ENCODE measurements around the gene NRIP1. TPM values are rescaled to one million over a fixed set of nuclear protein-coding genes. Genes with fewer than 3 reads are reported as not detected.

NRIP1 gene
- total and polyA plus RNA-seq, 2 of the 8 experiments (the other 6 are each of a cell fraction or from before 2014, with no cell fraction given), result 1.5 to 9.3 TPM

DNA sequence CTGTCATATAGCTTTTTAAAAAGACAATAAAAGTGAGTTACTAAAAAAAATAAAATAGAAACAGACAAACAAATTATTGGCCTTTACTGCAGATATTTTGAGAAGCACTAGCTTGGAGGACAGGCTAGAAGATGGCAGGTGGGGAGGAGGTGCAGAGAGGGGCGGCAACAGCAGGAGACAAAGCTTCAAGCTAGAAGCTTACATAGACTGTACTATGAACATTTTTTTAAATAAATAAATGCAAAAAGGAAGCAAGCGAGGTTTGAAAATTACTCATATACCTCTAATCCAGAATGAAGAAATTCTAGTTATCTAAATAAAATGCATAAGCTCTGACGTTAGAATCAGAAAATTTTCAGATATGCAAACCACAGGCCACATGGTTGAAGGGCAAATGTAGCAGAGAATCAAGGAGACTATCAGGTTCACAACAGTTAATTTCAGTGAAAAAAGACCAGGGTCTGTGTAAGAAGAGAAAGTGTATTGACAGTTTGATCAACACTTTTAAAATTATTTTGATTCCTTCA is 54.9 kb downstream of the NRIP1 start (continued):
- TF ChIP-seq, protein P1, sequence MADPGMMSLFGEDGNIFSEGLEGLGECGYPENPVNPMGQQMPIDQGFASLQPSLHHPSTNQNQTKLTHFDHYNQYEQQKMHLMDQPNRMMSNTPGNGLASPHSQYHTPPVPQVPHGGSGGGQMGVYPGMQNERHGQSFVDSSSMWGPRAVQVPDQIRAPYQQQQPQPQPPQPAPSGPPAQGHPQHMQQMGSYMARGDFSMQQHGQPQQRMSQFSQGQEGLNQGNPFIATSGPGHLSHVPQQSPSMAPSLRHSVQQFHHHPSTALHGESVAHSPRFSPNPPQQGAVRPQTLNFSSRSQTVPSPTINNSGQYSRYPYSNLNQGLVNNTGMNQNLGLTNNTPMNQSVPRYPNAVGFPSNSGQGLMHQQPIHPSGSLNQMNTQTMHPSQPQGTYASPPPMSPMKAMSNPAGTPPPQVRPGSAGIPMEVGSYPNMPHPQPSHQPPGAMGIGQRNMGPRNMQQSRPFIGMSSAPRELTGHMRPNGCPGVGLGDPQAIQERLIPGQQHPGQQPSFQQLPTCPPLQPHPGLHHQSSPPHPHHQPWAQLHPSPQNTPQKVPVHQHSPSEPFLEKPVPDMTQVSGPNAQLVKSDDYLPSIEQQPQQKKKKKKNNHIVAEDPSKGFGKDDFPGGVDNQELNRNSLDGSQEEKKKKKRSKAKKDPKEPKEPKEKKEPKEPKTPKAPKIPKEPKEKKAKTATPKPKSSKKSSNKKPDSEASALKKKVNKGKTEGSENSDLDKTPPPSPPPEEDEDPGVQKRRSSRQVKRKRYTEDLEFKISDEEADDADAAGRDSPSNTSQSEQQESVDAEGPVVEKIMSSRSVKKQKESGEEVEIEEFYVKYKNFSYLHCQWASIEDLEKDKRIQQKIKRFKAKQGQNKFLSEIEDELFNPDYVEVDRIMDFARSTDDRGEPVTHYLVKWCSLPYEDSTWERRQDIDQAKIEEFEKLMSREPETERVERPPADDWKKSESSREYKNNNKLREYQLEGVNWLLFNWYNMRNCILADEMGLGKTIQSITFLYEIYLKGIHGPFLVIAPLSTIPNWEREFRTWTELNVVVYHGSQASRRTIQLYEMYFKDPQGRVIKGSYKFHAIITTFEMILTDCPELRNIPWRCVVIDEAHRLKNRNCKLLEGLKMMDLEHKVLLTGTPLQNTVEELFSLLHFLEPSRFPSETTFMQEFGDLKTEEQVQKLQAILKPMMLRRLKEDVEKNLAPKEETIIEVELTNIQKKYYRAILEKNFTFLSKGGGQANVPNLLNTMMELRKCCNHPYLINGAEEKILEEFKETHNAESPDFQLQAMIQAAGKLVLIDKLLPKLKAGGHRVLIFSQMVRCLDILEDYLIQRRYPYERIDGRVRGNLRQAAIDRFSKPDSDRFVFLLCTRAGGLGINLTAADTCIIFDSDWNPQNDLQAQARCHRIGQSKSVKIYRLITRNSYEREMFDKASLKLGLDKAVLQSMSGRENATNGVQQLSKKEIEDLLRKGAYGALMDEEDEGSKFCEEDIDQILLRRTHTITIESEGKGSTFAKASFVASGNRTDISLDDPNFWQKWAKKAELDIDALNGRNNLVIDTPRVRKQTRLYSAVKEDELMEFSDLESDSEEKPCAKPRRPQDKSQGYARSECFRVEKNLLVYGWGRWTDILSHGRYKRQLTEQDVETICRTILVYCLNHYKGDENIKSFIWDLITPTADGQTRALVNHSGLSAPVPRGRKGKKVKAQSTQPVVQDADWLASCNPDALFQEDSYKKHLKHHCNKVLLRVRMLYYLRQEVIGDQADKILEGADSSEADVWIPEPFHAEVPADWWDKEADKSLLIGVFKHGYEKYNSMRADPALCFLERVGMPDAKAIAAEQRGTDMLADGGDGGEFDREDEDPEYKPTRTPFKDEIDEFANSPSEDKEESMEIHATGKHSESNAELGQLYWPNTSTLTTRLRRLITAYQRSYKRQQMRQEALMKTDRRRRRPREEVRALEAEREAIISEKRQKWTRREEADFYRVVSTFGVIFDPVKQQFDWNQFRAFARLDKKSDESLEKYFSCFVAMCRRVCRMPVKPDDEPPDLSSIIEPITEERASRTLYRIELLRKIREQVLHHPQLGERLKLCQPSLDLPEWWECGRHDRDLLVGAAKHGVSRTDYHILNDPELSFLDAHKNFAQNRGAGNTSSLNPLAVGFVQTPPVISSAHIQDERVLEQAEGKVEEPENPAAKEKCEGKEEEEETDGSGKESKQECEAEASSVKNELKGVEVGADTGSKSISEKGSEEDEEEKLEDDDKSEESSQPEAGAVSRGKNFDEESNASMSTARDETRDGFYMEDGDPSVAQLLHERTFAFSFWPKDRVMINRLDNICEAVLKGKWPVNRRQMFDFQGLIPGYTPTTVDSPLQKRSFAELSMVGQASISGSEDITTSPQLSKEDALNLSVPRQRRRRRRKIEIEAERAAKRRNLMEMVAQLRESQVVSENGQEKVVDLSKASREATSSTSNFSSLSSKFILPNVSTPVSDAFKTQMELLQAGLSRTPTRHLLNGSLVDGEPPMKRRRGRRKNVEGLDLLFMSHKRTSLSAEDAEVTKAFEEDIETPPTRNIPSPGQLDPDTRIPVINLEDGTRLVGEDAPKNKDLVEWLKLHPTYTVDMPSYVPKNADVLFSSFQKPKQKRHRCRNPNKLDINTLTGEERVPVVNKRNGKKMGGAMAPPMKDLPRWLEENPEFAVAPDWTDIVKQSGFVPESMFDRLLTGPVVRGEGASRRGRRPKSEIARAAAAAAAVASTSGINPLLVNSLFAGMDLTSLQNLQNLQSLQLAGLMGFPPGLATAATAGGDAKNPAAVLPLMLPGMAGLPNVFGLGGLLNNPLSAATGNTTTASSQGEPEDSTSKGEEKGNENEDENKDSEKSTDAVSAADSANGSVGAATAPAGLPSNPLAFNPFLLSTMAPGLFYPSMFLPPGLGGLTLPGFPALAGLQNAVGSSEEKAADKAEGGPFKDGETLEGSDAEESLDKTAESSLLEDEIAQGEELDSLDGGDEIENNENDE (IDR thresholded peaks at IDR 0.05; ENCODE audit: insufficient replicate concordance, low read length), result no peak
- no peak for TF ChIP-seq CREB1 (IDR thresholded peaks at IDR 0.05)
- TF ChIP-seq RXRA (IDR thresholded peaks at IDR 0.05; ENCODE audit: insufficient read depth, low read depth, low read length), result no peak
- TF ChIP-seq CHD2 (IDR thresholded peaks at IDR 0.05; ENCODE audit: low read length), result no peak
- TF ChIP-seq PHF8 (conservative IDR thresholded peaks at IDR 0.05; ENCODE audit: low read depth, low read length), result no peak
- no peak for TF ChIP-seq NRF1 (IDR thresholded peaks at IDR 0.05; ENCODE audit: low read depth, low read length)
- no peak for TF ChIP-seq KDM5A (IDR thresholded peaks at IDR 0.05; ENCODE audit: low read length)
- TF ChIP-seq, protein P2, sequence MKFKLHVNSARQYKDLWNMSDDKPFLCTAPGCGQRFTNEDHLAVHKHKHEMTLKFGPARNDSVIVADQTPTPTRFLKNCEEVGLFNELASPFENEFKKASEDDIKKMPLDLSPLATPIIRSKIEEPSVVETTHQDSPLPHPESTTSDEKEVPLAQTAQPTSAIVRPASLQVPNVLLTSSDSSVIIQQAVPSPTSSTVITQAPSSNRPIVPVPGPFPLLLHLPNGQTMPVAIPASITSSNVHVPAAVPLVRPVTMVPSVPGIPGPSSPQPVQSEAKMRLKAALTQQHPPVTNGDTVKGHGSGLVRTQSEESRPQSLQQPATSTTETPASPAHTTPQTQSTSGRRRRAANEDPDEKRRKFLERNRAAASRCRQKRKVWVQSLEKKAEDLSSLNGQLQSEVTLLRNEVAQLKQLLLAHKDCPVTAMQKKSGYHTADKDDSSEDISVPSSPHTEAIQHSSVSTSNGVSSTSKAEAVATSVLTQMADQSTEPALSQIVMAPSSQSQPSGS (IDR thresholded peaks at IDR 0.05; ENCODE audit: low read length), result no peak
- no peak for TF ChIP-seq POU5F1 (IDR thresholded peaks at IDR 0.05; ENCODE audit: low read depth, low read length)
- TF ChIP-seq RNF2 (IDR thresholded peaks at IDR 0.05; ENCODE audit: borderline replicate concordance, low read depth, low read length, missing control alignments, poor library complexity, severe bottlenecking), result no peak
